SK-N-SH (cell line): Measurements from ENCODE around the gene CAMK2B. TPM values are rescaled to one million over a fixed set of nuclear protein-coding genes. Genes with fewer than 3 reads are reported as not detected.

Source experiments
- CTCF ChIA-PET: fragments of 300-600, 350-600 bp; formaldehyde crosslinking; extraction: SDS; loops from one replicate; lab custom pipeline; 2021; lab: Yijun Ruan, JAX
- POLR2A ChIA-PET: fragments of 350-600 bp; sonication (Branson Sonifier 250); formaldehyde crosslinking; extraction: SDS; loops from one replicate; lab custom pipeline; 2020; ENCODE audit warnings: antibody characterized with exemption, inconsistent platforms; lab: Yijun Ruan, JAX
- DNase-seq: peaks from one replicate; pipeline ENCODE4 v3.0.0; 2012
- H2AFZ ChIP-seq: fragments of 200-600 bp; sonication (generic); 2 replicates; pipeline ENCODE4 v1.8.1; 2016; ENCODE audit warnings: antibody characterized with exemption, mild to moderate bottlenecking, low read depth
- H3F3A ChIP-seq: fragments of 200-600 bp; sonication (generic); replicated peaks from 2 replicates; pipeline ENCODE3; 2016; ENCODE audit warnings: antibody characterized with exemption, mild to moderate bottlenecking; ENCODE audit not compliant: insufficient read depth
- H3K27ac ChIP-seq, 2 experiments: fragments of 200-500 bp in 1 of 2; fragments of 200-600 bp in 1 of 2; sonication (Bioruptor generic) in 1 of 2; sonication (generic), shearing (Covaris generic) in 1 of 2; 2 replicates each; pipeline versions ENCODE4 v1.5.1 to v1.6.1; 2014 to 2016; ENCODE audit warnings: low read depth in 2 of 2, inconsistent platforms in 1 of 2, low read length in 1 of 2, mild to moderate bottlenecking in 1 of 2, mixed read lengths in 1 of 2
- H3K27me3 ChIP-seq: fragments of 200-600 bp; sonication (generic), shearing (Covaris generic); 2 replicates; pipeline ENCODE4 v1.6.1; 2016; ENCODE audit warnings: mixed run types; ENCODE audit not compliant: insufficient read depth
- H3K36me3 ChIP-seq, 2 experiments: fragments of 200-500 bp in 1 of 2; fragments of 200-600 bp in 1 of 2; sonication (Bioruptor generic) in 1 of 2; sonication (generic) in 1 of 2; replicated peaks in 1 of 2; 2 replicates each; pipeline versions ENCODE3 to v1.5.1; 2014 to 2016; ENCODE audit warnings: low read length in 1 of 2, mild to moderate bottlenecking in 1 of 2; ENCODE audit not compliant: insufficient read depth in 2 of 2, control insufficient read depth in 1 of 2
- H3K4me1 ChIP-seq, 2 experiments: fragments of 200-500 bp in 1 of 2; fragments of 200-600 bp in 1 of 2; sonication (Bioruptor generic) in 1 of 2; sonication (generic), shearing (Covaris generic) in 1 of 2; 2 replicates each; pipeline versions ENCODE4 v1.5.1 to v1.6.1; 2014 to 2016; ENCODE audit warnings: low read depth in 1 of 2, low read length in 1 of 2, mixed run types in 1 of 2; ENCODE audit not compliant: insufficient read depth in 2 of 2, control insufficient read depth in 1 of 2
- H3K4me2 ChIP-seq: fragments of 200-600 bp; sonication (generic), shearing (Covaris generic); 2 replicates; pipeline ENCODE4 v1.6.1; 2017; ENCODE audit warnings: mixed run types
- H3K4me3 ChIP-seq, 2 experiments: fragments of 200-500 bp in 1 of 2; fragments of 200-600 bp in 1 of 2; sonication (Bioruptor generic) in 1 of 2; sonication (generic), shearing (Covaris generic) in 1 of 2; 2 replicates each; pipeline versions ENCODE4 v1.5.1 to v1.8.1; 2014 to 2016; ENCODE audit warnings: low read depth in 2 of 2, inconsistent platforms in 1 of 2, low read length in 1 of 2, mild to moderate bottlenecking in 1 of 2, mixed read lengths in 1 of 2, moderate library complexity in 1 of 2
- H3K79me2 ChIP-seq: fragments of 200-600 bp; sonication (generic); 2 replicates; pipeline ENCODE4 v1.8.1; 2017; ENCODE audit warnings: mild to moderate bottlenecking; ENCODE audit not compliant: insufficient read depth
- H3K9ac ChIP-seq: fragments of 200-600 bp; sonication (generic); 2 replicates; pipeline ENCODE4 v1.6.1; 2017; ENCODE audit warnings: mixed run types
- H3K9me2 ChIP-seq: fragments of 200-600 bp; sonication (generic); 2 replicates; pipeline ENCODE4 v1.6.1; 2017; ENCODE audit warnings: mixed run types
- H3K9me3 ChIP-seq: fragments of 200-600 bp; sonication (generic); 2 replicates; pipeline ENCODE4 v1.6.1; 2017; ENCODE audit warnings: mixed run types, mild to moderate bottlenecking, moderate library complexity
- H4K20me1 ChIP-seq: fragments of 200-600 bp; sonication (generic); 2 replicates; pipeline ENCODE4 v1.6.1; 2017; ENCODE audit warnings: mild to moderate bottlenecking, mixed run types; ENCODE audit not compliant: insufficient read depth
- CTCF ChIP-seq: fragments of 200-600 bp; sonication (generic); IDR thresholded peaks from 2 replicates; pipeline ENCODE4 v1.6.1; 2017; ENCODE audit warnings: antibody characterized with exemption, mild to moderate bottlenecking, moderate library complexity
- FOXJ3 ChIP-seq: sonication (generic); formaldehyde crosslinking; IDR thresholded peaks from 2 replicates; pipeline ENCODE4 v1.5.1; 2020; ENCODE audit warnings: mild to moderate bottlenecking, missing genetic modification reagents
- FOXM1 ChIP-seq: IDR thresholded peaks from 2 replicates; pipeline ENCODE4 v1.4.0; 2012; ENCODE audit warnings: low read depth, mild to moderate bottlenecking
- IRF3 ChIP-seq: fragments of 150-350 bp; IDR thresholded peaks from 2 replicates; pipeline ENCODE4 v1.6.1; 2016; ENCODE audit warnings: mild to moderate bottlenecking, low read depth, low read length
- MAX ChIP-seq: IDR thresholded peaks from 2 replicates; pipeline ENCODE4 v1.4.0; 2012; ENCODE audit warnings: low read depth
- MEF2A ChIP-seq: IDR thresholded peaks from 2 replicates; pipeline ENCODE4 v1.4.0; 2012; ENCODE audit warnings: low read depth, borderline replicate concordance
- RCOR1 ChIP-seq: fragments of 150-350 bp; IDR thresholded peaks from 2 replicates; pipeline ENCODE4 v1.6.1; 2017; ENCODE audit warnings: antibody characterized with exemption, low read length
- REST ChIP-seq: IDR thresholded peaks from 2 replicates; pipeline ENCODE4 v1.6.1; 2012; ENCODE audit warnings: mild to moderate bottlenecking, low read depth, low read length, moderate library complexity
- RXRA ChIP-seq: IDR thresholded peaks from 2 replicates; pipeline ENCODE4 v1.4.0; 2012; ENCODE audit warnings: low read depth, mild to moderate bottlenecking, borderline replicate concordance
- SIN3A ChIP-seq: IDR thresholded peaks from 2 replicates; pipeline ENCODE4 v1.6.1; 2012; ENCODE audit warnings: low read depth, mild to moderate bottlenecking, low read length, moderate library complexity, borderline replicate concordance
- TAF1 ChIP-seq: IDR thresholded peaks from 2 replicates; pipeline ENCODE4 v1.6.1; 2012; ENCODE audit warnings: low read depth, mild to moderate bottlenecking, low read length, moderate library complexity, borderline replicate concordance
- TEAD4 ChIP-seq: IDR thresholded peaks from 2 replicates; pipeline ENCODE4 v1.4.0; 2012; ENCODE audit warnings: mild to moderate bottlenecking, borderline replicate concordance; ENCODE audit not compliant: insufficient read depth
- USF1 ChIP-seq: IDR thresholded peaks from 2 replicates; pipeline ENCODE4 v1.4.0; 2012; ENCODE audit warnings: low read depth, borderline replicate concordance
- YY1 ChIP-seq: IDR thresholded peaks from 2 replicates; pipeline ENCODE4 v1.4.0; 2012; ENCODE audit warnings: low read depth, mild to moderate bottlenecking
- WGBS: methylation state at CpG from one replicate; pipeline ENCODE4 v1.1.6; 2017; ENCODE audit warnings: low lambda C conversion rate; 5-methylcytosine and 5-hydroxymethylcytosine counted together
- polyA plus RNA-seq, 3 experiments: library from polyadenylated mRNA; depleted of rRNA; stranded (reverse); fragments of >200 nt; gene quantifications; 2 replicates each; pipeline ENCODE4 v1.2.3, GENCODE V29; 2012

The CAMK2B gene
- polyA plus RNA-seq, 1 of the 3 experiments (the other 2 are of a cell fraction) = 0.20 TPM

GRCh38 chr7:44238116-44238695 is 87.2 kb downstream of the CAMK2B start:
- H3K4me3 ChIP-seq = no peak overlapping the region
- H3K79me2 ChIP-seq = no peaks in the 10 kb centered on the region
- CTCF ChIA-PET = interaction anchor here (0.6 to 2.6 kb wide), 5 partner anchors 13 to 70 kb away, joined by 3 to 11 read pairs (median 5); partner anchors contain the start of gene YKT6
- DNase-seq = no peak
- 61% methylated on average over 13 of the region's 17 CpGs for WGBS
- no peaks in the 10 kb centered on the region for H3K9me3 ChIP-seq
- no peaks in the 10 kb centered on the region for H4K20me1 ChIP-seq
- TF ChIP-seq FOXM1 = no peak
- TF ChIP-seq IRF3 = no peak
- TF ChIP-seq RCOR1 = no peak
- TF ChIP-seq USF1 = no peak
- TF ChIP-seq CTCF = no peak
- no peak for TF ChIP-seq MAX
- TF ChIP-seq FOXJ3 (CRISPR knock-in tag) = no peak
- no peak for TF ChIP-seq MEF2A
- no peak for TF ChIP-seq SIN3A
- TF ChIP-seq RXRA = no peak
- no peak for TF ChIP-seq REST
- TF ChIP-seq TEAD4 = no peak
- no peak for TF ChIP-seq YY1
- no peak for TF ChIP-seq TAF1
- TF ChIP-seq, all 33 proteins: peak for 0
- H3K27me3 ChIP-seq = no peaks in the 10 kb centered on the region
- H3K9ac ChIP-seq = no peak overlapping the region
- H3K36me3 ChIP-seq = no peaks in the 10 kb centered on the region
- H3F3A ChIP-seq = no peaks in the 10 kb centered on the region
- no peak overlapping the region for H2AFZ ChIP-seq
- POLR2A ChIA-PET = no interaction called here
- H3K4me2 ChIP-seq = no peak overlapping the region
- peaks cover 0 to 43% of the 10 kb centered on the region in 2 experiments; a peak in 1 of 4 replicates for H3K4me1 ChIP-seq
- H3K9me2 ChIP-seq = no peaks in the 10 kb centered on the region
- H3K27ac ChIP-seq = peak overlapping the region in 1 of 2 experiments; percentile 14; a peak in 1 of 4 replicates
